Measurements from ENCODE around the gene ZCCHC2. TPM values are rescaled to one million over a fixed set of nuclear protein-coding genes. Genes with fewer than 3 reads are reported as not detected.

The ZCCHC2 gene
- total and polyA plus RNA-seq, 2 of the 4 experiments (the other 2 are of a cell fraction), result 3.2 to 3.6 TPM

- Histone ChIP-seq H2AK5ac (ENCODE audit: low read depth, low read length) (no peak overlapping the region), H2AK9ac (replicated peaks; ENCODE audit: low read depth, low read length, poor library complexity) (no peak overlapping the region), H4K20me1 (ENCODE audit: insufficient read depth, low read length) (no peaks in the 10 kb centered on the region), H4K91ac (ENCODE audit: insufficient read depth, low read depth, low read length) (no peak overlapping the region), H2BK120ac (ENCODE audit: low read depth, low read length) (no peak overlapping the region), H3K18ac (ENCODE audit: low read depth, low read length) (no peak overlapping the region), H3K36me3 (ENCODE audit: control insufficient read depth, insufficient read depth, low read length) (no peaks in the 10 kb centered on the region), H3K9ac (ENCODE audit: low read depth, low read length) (no peak overlapping the region), H3K9me1 (ENCODE audit: insufficient read depth, low read length) (no peaks in the 10 kb centered on the region; the same call in 1 of the 2 replicates), H3K27me3 (ENCODE audit: control insufficient read depth, insufficient read depth, low read length) (peaks cover 13% of the 10 kb centered on the region; the same call in 1 of the 2 replicates), H3K4me1 (ENCODE audit: control insufficient read depth, insufficient read depth, low read length) (no peaks in the 10 kb centered on the region), H3K9me3 (ENCODE audit: control insufficient read depth, insufficient read depth, low read length) (no peaks in the 10 kb centered on the region), H3K56ac (ENCODE audit: extremely low read depth, insufficient read depth, low read length) (no peak overlapping the region), H3K23ac (ENCODE audit: low read depth, low read length) (no peak overlapping the region), H4K8ac (ENCODE audit: low read depth in 2 of 2, low read length in 2 of 2) (no peak overlapping the region), H3K79me1 (ENCODE audit: low read depth in 1 of 2, low read length in 2 of 2) (no peaks in the 10 kb centered on the region), H2BK20ac (ENCODE audit: low read depth, low read length) (no peak overlapping the region), H2AFZ (replicated peaks; ENCODE audit: low read length, poor library complexity) (no peak overlapping the region), H3K14ac (replicated peaks; ENCODE audit: low read depth, low read length) (no peak overlapping the region), H3K27ac (ENCODE audit: insufficient read depth, low read length) (no peak overlapping the region), H2BK15ac (ENCODE audit: low read depth, low read length) (no peak overlapping the region), H2BK5ac (ENCODE audit: low read depth, low read length, poor library complexity, severe bottlenecking) (no peak overlapping the region), H3K4me2 (ENCODE audit: low read depth, low read length) (no peak overlapping the region), H3K4me3 (ENCODE audit: insufficient read depth, low read depth, low read length) (no peak overlapping the region), H3K4ac (ENCODE audit: low read depth, low read length) (no peak overlapping the region), H4K5ac (ENCODE audit: low read depth, low read length) (no peak overlapping the region)
- TF ChIP-seq CHD1 (IDR thresholded peaks at IDR 0.05; ENCODE audit: low read depth, low read length) (no peak), MAFK (IDR thresholded peaks at IDR 0.05; ENCODE audit: low read depth, low read length) (no peak)
- POLR2A ChIA-PET (ENCODE audit: unreplicated experiment), result no interaction called here
- CTCF ChIA-PET, result interaction anchor here (1.4 kb wide), 1 partner anchor 10 kb away, joined by 3 read pairs; no protein-coding TSS in a partner anchor
- in situ Hi-C loops (cut with MboI; ENCODE audit: low sequenced_read_pairs), result no loop called here
- DNase-seq (no peak), ATAC-seq (ENCODE audit: low read depth) (no peak)
- dilution Hi-C loops (cut with HindIII; ENCODE audit: low sequenced_read_pairs, unreplicated experiment), result no loop called here
- BruUV-seq (replicated peaks), result no TSS peak
- WGBS, 2 experiments (ENCODE audit: extremely low coverage in 2 of 2, insufficient read length in 1 of 2), result no CpG with 5 or more reads among the region's 3 CpGs
- intact Hi-C loops (cut with micrococcal nuclease), result no loop called here
These were observed 31.7 kb upstream of the ZCCHC2 start for GRCh38 chr18:62490967-62491695.

All from IMR-90 (cell line).